ENCODE data around the gene NME3. TPM values are rescaled to one million over a fixed set of nuclear protein-coding genes. Genes with fewer than 3 reads are reported as not detected.

The NME3 gene
- total RNA-seq, 1 donor from 2014 or later = 79.1 TPM

DNA sequence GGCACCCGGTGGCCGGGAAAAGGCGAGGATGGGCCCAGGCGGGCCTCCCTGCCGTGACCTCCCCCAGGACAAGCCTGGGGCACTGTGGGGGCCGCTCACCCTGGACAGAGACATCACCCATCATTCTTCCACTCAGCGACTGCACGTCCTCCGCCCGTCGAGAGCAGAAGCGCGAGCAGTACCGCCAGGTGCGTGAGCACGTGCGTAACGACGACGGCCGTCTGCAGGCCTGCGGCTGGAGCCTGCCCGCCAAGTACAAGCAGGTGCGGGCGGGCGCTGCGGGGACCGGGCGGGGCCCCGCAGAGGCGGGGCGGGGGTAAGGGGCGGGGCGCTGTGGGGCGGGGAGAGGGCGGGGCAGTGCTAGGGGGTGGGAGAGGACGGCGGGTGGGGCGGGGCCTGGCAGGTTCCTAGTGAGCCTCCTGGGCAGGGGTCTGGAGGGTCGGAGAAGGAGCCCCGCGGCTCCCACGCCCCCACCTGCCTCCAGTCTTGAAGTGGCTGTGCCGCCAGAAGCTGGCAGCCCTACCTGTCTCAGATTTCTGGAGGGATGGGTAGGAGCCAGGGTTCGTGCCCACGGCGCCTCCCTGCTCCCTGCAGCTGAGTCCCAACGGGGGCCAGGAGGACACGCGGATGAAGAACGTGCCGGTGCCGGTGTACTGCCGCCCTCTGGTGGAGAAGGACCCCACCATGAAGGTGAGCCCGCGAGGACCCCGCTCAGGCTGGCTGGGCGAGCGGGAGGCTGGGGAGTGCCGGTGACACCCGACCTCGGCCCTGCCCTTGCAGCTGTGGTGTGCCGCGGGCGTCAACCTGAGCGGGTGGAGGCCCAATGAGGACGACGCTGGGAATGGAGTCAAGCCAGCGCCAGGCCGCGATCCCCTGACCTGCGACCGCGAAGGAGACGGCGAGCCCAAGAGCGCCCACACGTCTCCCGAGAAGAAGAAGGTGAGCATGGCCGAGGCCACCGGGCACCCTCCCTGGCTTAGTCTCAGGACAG is 7.5 kb downstream of the NME3 start:
- no peaks in the 10 kb centered on the region for H3K36me3 Mint-ChIP-seq (ENCODE audit: unreplicated experiment)
- DNase-seq = peak; percentile 88
- no peak overlapping the region for H3K4me3 Mint-ChIP-seq (ENCODE audit: unreplicated experiment)

DNA sequence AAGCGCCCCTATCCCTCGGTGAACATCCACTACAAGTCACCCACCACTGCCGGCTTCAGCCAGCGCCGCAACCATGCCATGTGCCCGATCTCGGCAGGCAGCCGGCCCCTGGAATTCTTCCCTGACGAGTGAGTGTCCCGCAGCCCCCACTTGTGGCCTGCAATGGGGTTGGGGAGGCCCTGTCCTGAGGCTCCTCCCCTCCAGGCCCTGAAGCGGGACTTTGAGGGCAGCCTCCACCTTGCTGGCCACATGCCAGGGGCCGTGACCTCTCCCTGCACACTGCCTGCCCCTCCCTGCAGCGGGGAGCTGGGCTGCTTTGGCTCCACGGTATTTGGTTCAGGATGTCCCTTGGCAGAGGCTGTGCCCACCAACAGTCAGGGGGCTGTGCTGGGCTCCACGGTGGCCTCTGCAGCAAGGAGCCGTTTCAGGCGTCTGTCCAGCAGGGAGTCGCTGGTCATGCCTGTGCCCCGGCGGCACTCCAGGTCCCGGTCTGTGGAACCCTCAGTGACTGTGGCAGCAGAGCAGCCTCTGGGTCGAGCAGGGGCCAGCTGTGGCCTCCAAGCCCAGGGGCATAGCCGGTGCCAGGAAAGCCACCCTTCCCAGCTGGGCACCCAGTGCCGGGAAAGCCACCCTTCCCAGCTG is 8.3 kb downstream of the NME3 start:
- Mint-ChIP-seq H3K4me3 (ENCODE audit: unreplicated experiment) (no peak overlapping the region), H3K4me1 (ENCODE audit: low read depth, unreplicated experiment) (peaks cover 6% of the 10 kb centered on the region), H3K36me3 (ENCODE audit: unreplicated experiment) (no peaks in the 10 kb centered on the region), H3K9me3 (ENCODE audit: unreplicated experiment) (peaks cover 3% of the 10 kb centered on the region), H3K27ac (ENCODE audit: unreplicated experiment) (no peak overlapping the region), H3K27me3 (ENCODE audit: unreplicated experiment) (peaks cover 6% of the 10 kb centered on the region)
- DNase-seq = no peak
- TF ChIP-seq CTCF (IDR thresholded peaks at IDR 0.05; ENCODE audit: partially characterized antibody, unreplicated experiment) = no peak

More for the DNA sequence above, 7.5 kb downstream of the NME3 start:
- Mint-ChIP-seq H3K27ac (ENCODE audit: unreplicated experiment) (no peak overlapping the region), H3K9me3 (ENCODE audit: unreplicated experiment) (peaks cover 4% of the 10 kb centered on the region), H3K27me3 (ENCODE audit: unreplicated experiment) (peaks cover 4% of the 10 kb centered on the region), H3K4me1 (ENCODE audit: low read depth, unreplicated experiment) (peaks cover 6% of the 10 kb centered on the region)
- TF ChIP-seq CTCF (IDR thresholded peaks at IDR 0.05; ENCODE audit: partially characterized antibody, unreplicated experiment) = peak; percentile 64

GRCh38 chr16:1762196-1762878 is 9.0 kb downstream of the NME3 start:
- H3K4me3 Mint-ChIP-seq (ENCODE audit: unreplicated experiment) = no peak overlapping the region
- peak overlapping the region; percentile 33 for H3K27ac Mint-ChIP-seq (ENCODE audit: unreplicated experiment)
- no peak for TF ChIP-seq CTCF (IDR thresholded peaks at IDR 0.05; ENCODE audit: partially characterized antibody, unreplicated experiment)
- H3K4me1 Mint-ChIP-seq (ENCODE audit: low read depth, unreplicated experiment) = peaks cover 6% of the 10 kb centered on the region
- DNase-seq = no peak
- H3K27me3 Mint-ChIP-seq (ENCODE audit: unreplicated experiment) = peaks cover 6% of the 10 kb centered on the region
- peaks cover 3% of the 10 kb centered on the region for H3K9me3 Mint-ChIP-seq (ENCODE audit: unreplicated experiment)
- no peaks in the 10 kb centered on the region for H3K36me3 Mint-ChIP-seq (ENCODE audit: unreplicated experiment)

DNA sequence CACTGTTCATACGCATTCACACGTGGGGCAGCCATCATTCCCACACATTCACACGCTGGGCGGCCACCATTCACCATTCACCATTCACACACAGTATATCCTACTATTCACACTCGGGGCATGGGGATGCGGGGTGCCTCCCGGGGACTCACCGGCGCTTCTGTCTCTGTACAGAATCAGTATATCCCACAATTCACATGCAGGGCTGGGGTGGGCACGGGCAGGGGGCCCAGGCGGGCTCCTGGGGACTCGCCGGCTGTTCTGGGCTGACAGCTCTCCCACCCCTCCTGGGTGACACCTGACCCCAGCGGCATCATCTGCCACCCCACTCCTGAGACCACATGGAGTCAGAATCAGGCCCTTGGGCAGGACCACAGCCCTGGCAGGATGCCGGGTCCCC is 9.6 kb downstream of the NME3 start:
- Mint-ChIP-seq H3K36me3 (ENCODE audit: unreplicated experiment) (no peaks in the 10 kb centered on the region), H3K4me3 (ENCODE audit: unreplicated experiment) (no peak overlapping the region)

More for the DNA sequence above, 9.6 kb downstream of the NME3 start:
- no peak for DNase-seq
- peak overlapping the region; percentile 33 for H3K27ac Mint-ChIP-seq (ENCODE audit: unreplicated experiment)
- H3K9me3 Mint-ChIP-seq (ENCODE audit: unreplicated experiment) = peaks cover 5% of the 10 kb centered on the region
- TF ChIP-seq CTCF (IDR thresholded peaks at IDR 0.05; ENCODE audit: partially characterized antibody, unreplicated experiment) = no peak
- peaks cover 6% of the 10 kb centered on the region for H3K4me1 Mint-ChIP-seq (ENCODE audit: low read depth, unreplicated experiment)
- peaks cover 5% of the 10 kb centered on the region for H3K27me3 Mint-ChIP-seq (ENCODE audit: unreplicated experiment)
